Measurements from ENCODE around the gene PMEPA1. TPM values are rescaled to one million over a fixed set of nuclear protein-coding genes. Genes with fewer than 3 reads are reported as not detected.

PMEPA1 gene
- total RNA-seq, 2 experiments from 2014 or later, result 15.7 to 18.0 TPM

DNA sequence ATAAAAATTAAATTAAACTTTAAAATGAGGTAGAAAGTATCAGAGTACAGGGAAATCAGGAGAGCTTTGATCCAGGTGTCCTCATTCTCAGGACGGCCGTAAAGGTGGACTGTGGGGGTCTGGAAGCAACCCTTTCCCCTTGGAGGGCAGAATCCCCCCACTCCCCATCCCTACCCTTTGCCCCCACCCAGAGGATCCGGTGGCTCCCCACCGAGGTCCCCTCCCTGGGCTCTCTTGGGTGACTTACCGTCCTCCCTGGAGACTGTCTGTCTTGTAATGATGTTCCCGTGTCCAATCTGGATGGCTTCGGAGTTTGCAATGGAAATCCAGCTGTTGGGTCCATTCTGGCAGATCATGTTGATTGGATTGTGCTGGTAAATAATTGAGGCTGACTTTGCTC is 96.9 kb downstream of the PMEPA1 start:
- H3K27ac ChIP-seq (ENCODE audit: low read depth in 1 of 2, low read length in 2 of 2), result no peak overlapping the region
- Mint-ChIP-seq H3K36me3 (ENCODE audit: low read depth) (peaks cover 60% of the 10 kb centered on the region), H3K27ac (no peak overlapping the region), H3K4me3 (no peak overlapping the region), H3K4me1 (ENCODE audit: low read depth) (peaks cover 16% of the 10 kb centered on the region), H3K27me3 (no peaks in the 10 kb centered on the region), H3K9me3 (no peaks in the 10 kb centered on the region)
- intact Hi-C loops (cut with DNase I, micrococcal nuclease), result no loop called here
- TF ChIP-seq, protein P1, sequence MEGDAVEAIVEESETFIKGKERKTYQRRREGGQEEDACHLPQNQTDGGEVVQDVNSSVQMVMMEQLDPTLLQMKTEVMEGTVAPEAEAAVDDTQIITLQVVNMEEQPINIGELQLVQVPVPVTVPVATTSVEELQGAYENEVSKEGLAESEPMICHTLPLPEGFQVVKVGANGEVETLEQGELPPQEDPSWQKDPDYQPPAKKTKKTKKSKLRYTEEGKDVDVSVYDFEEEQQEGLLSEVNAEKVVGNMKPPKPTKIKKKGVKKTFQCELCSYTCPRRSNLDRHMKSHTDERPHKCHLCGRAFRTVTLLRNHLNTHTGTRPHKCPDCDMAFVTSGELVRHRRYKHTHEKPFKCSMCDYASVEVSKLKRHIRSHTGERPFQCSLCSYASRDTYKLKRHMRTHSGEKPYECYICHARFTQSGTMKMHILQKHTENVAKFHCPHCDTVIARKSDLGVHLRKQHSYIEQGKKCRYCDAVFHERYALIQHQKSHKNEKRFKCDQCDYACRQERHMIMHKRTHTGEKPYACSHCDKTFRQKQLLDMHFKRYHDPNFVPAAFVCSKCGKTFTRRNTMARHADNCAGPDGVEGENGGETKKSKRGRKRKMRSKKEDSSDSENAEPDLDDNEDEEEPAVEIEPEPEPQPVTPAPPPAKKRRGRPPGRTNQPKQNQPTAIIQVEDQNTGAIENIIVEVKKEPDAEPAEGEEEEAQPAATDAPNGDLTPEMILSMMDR (IDR thresholded peaks at IDR 0.05), result no peak
- DNase-seq, result no peak
- ATAC-seq (ENCODE audit: poor library complexity), result no peak
- H3K4me3 ChIP-seq (ENCODE audit: low read length), result no peak overlapping the region
- CTCF ChIA-PET, result no interaction called here
- POLR2A ChIA-PET, result no interaction called here
- peaks cover 28% of the 10 kb centered on the region for H3K4me1 ChIP-seq (ENCODE audit: insufficient read depth, low read length)
- no peaks in the 10 kb centered on the region for H3K9me3 ChIP-seq (ENCODE audit: control insufficient read depth in 1 of 2, insufficient read depth in 1 of 2, low read length in 2 of 2)
- peaks cover 73% of the 10 kb centered on the region for H3K36me3 ChIP-seq (ENCODE audit: insufficient read depth, low read length)
- H3K27me3 ChIP-seq (ENCODE audit: control insufficient read depth in 1 of 2, insufficient read depth in 2 of 2, low read length in 2 of 2), result no peaks in the 10 kb centered on the region

DNA sequence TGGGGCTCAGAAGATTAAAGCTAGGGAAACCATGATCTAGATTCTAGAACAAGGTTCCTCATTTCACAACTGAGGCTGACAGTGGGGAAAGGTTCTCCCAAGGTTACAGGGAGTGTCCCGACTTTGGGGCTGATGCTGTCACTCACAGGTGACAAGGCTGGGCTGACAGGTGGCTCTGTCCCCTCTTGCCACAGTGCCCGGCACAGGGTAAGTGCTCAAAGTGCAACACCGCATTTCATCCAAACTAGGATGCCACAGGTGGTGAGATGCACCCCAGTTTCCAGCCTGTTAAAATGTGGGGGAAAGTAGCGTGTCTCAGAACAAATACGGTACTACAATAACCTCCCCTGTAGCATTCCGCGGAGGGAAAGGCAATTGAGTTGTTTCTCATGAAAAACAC is 97.4 kb downstream of the PMEPA1 start:
- peaks cover 11% of the 10 kb centered on the region for H3K4me1 Mint-ChIP-seq (ENCODE audit: low read depth)
- POLR2A ChIA-PET, result interaction anchor here (0.9 kb wide), 1 partner anchor 8 kb away, joined by 3 read pairs; the partner anchor contains the start of gene ZBP1
- no peak overlapping the region for H3K27ac ChIP-seq (ENCODE audit: low read depth in 1 of 2, low read length in 2 of 2)
- H3K27me3 Mint-ChIP-seq, result no peaks in the 10 kb centered on the region
- DNase-seq (no peak), ATAC-seq (ENCODE audit: poor library complexity) (no peak)
- no peaks in the 10 kb centered on the region for H3K9me3 ChIP-seq (ENCODE audit: control insufficient read depth in 1 of 2, insufficient read depth in 1 of 2, low read length in 2 of 2)
- H3K27ac Mint-ChIP-seq, result no peak overlapping the region
- H3K36me3 ChIP-seq (ENCODE audit: insufficient read depth, low read length), result peaks cover 73% of the 10 kb centered on the region
- CTCF ChIA-PET, result no interaction called here
- peaks cover 64% of the 10 kb centered on the region for H3K36me3 Mint-ChIP-seq (ENCODE audit: low read depth)
- TF ChIP-seq, protein P1 (IDR thresholded peaks at IDR 0.05), result no peak
- no peaks in the 10 kb centered on the region for H3K9me3 Mint-ChIP-seq
- no peak overlapping the region for H3K4me3 ChIP-seq (ENCODE audit: low read length)
- H3K4me3 Mint-ChIP-seq, result no peak overlapping the region
- H3K4me1 ChIP-seq (ENCODE audit: insufficient read depth, low read length), result peaks cover 23% of the 10 kb centered on the region
- intact Hi-C loops (cut with DNase I, micrococcal nuclease), result no loop called here
- H3K27me3 ChIP-seq (ENCODE audit: control insufficient read depth in 1 of 2, insufficient read depth in 2 of 2, low read length in 2 of 2), result no peaks in the 10 kb centered on the region

DNA sequence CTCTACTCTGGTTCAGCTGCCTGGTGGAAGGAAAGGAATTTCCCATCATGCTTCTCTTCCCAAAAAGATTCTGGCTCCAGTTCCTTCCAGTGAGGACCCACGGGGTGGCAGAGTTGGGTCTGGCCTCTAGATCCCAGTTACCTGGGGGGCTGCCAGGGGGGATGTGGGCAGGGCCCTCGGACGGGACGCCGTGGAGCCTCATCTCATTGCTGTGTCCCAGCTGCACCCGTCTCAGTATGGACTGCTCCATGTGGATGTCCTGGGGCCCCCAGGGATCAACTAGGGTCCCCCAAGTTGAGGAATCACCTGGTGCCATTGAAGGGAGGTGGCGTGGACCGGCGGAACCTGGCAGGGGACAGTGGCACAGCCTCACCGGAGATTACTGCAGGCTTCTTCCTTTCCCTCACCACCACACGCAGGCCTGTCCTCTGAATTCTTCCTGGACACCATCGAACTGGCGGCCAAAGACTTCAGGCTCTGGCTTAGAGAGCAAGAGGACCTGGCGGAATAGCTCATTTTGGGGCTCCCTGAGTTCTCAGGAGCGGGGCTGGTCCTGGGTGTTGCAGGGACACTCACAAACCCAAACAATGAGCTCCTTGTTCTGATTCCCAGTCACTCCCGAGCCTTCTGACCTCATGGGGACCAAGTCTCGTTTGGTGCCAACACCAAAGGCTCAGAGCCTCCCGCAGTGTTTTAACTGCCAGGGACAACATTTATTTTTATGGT is 98.1 kb downstream of the PMEPA1 start:
- ATAC-seq (ENCODE audit: poor library complexity) (no peak), DNase-seq (no peak)
- Histone ChIP-seq H3K36me3 (ENCODE audit: insufficient read depth, low read length) (peaks cover 73% of the 10 kb centered on the region), H3K4me3 (ENCODE audit: low read length) (no peak overlapping the region), H3K9me3 (ENCODE audit: control insufficient read depth in 1 of 2, insufficient read depth in 1 of 2, low read length in 2 of 2) (no peaks in the 10 kb centered on the region), H3K27me3 (ENCODE audit: control insufficient read depth in 1 of 2, insufficient read depth in 2 of 2, low read length in 2 of 2) (no peaks in the 10 kb centered on the region), H3K27ac (ENCODE audit: low read depth in 1 of 2, low read length in 2 of 2) (no peak overlapping the region), H3K4me1 (ENCODE audit: insufficient read depth, low read length) (peaks cover 16% of the 10 kb centered on the region)
- ChIA-PET POLR2A (interaction anchor here (0.6 to 0.9 kb wide), 2 partner anchors 9 to 10 kb away, joined by 3 read pairs; partner anchors contain the start of gene ZBP1), CTCF (no interaction called here)
- TF ChIP-seq, protein P1 (IDR thresholded peaks at IDR 0.05), result no peak
- H3K27me3 Mint-ChIP-seq, result no peaks in the 10 kb centered on the region
- no peak overlapping the region for H3K4me3 Mint-ChIP-seq
- peaks cover 4% of the 10 kb centered on the region for H3K4me1 Mint-ChIP-seq (ENCODE audit: low read depth)
- H3K27ac Mint-ChIP-seq, result no peak overlapping the region
- H3K9me3 Mint-ChIP-seq, result no peaks in the 10 kb centered on the region
- peaks cover 64% of the 10 kb centered on the region for H3K36me3 Mint-ChIP-seq (ENCODE audit: low read depth)
- intact Hi-C loops (cut with DNase I, micrococcal nuclease), result no loop called here

Data from CD4-positive, alpha-beta T cell (primary cell).